ENCODE data around the gene TEAD1. TPM values are rescaled to one million over a fixed set of nuclear protein-coding genes. Genes with fewer than 3 reads are reported as not detected.

Gene TEAD1
- total and polyA plus RNA-seq, 10 of the 15 experiments (the other 5 are each of a cell fraction or from before 2014, with no cell fraction given): 0.01 to 0.59 (median 0.04) TPM; not detected in 6

- SMC1A ChIA-PET (ENCODE audit: uncharacterized antibody, unreplicated experiment): no interaction called here
- no peaks in the 10 kb centered on the region for H3K36me3 ChIP-seq (ENCODE audit: control insufficient read depth in 2 of 2, insufficient read depth in 2 of 2, low read length in 1 of 2)
- TF ChIP-seq STAT1 (conservative IDR thresholded peaks at IDR 0.05) (no peak), CEBPZ (IDR thresholded peaks at IDR 0.05; ENCODE audit: low read depth, low read length) (no peak), SREBF2 (IDR thresholded peaks at IDR 0.05; ENCODE audit: low read length) (no peak), WRNIP1 (IDR thresholded peaks at IDR 0.05; ENCODE audit: borderline replicate concordance, low read depth, low read length) (no peak), CREB1 (IDR thresholded peaks at IDR 0.05; ENCODE audit: low read depth) (no peak), ZNF384 (IDR thresholded peaks at IDR 0.05; ENCODE audit: borderline replicate concordance, low read depth, low read length) (no peak)
- POLR2A ChIA-PET: interaction anchor here (0.5 kb wide), 1 partner anchor 1805 kb away, joined by 3 read pairs; no protein-coding TSS in a partner anchor
- CTCF ChIA-PET: no interaction called here
- no peak for FAIRE-seq
- intact Hi-C loops (cut with micrococcal nuclease; ENCODE audit: unreplicated experiment): no loop called here
- no peaks in the 10 kb centered on the region for H3K79me2 ChIP-seq (ENCODE audit: control insufficient read depth, insufficient read depth, low read length)
- H3K4me2 ChIP-seq (ENCODE audit: control insufficient read depth, insufficient read depth): no peak overlapping the region
- no peak overlapping the region for H3K27ac ChIP-seq (ENCODE audit: control insufficient read depth, insufficient read depth)
- BruUV-seq (replicated peaks): no TSS peak
- no peak overlapping the region for H3K4me3 ChIP-seq
- H3K27me3 ChIP-seq (replicated peaks in 1 of 2; ENCODE audit: control insufficient read depth in 2 of 2, insufficient read depth in 2 of 2, low read length in 1 of 2): no peaks in the 10 kb centered on the region
- no peak for ATAC-seq
- no peak overlapping the region for H2AFZ ChIP-seq (ENCODE audit: control insufficient read depth, low read depth, low read length)
- no peaks in the 10 kb centered on the region for H4K20me1 ChIP-seq (ENCODE audit: control insufficient read depth, insufficient read depth)
- DNase-seq (ENCODE audit: low read depth, low spot score): no peak
- H3K4me1 ChIP-seq (ENCODE audit: control insufficient read depth, insufficient read depth, low read length): no peaks in the 10 kb centered on the region
- in situ Hi-C loops (cut with MboI): no loop called here
- WGBS (ENCODE audit: insufficient coverage, insufficient replicate concordance, low lambda C conversion rate, missing lambda C conversion rate): 10% methylated on average over 3 of the region's 3 CpGs
- H3K9ac ChIP-seq (ENCODE audit: control insufficient read depth, insufficient read depth, low read length): no peak overlapping the region
- RAD21 ChIA-PET (ENCODE audit: unreplicated experiment): interaction anchor here (1.3 kb wide), 1 partner anchor 257 kb away, joined by 3 read pairs; no protein-coding TSS in a partner anchor
- no peaks in the 10 kb centered on the region for H3K9me3 ChIP-seq (replicated peaks; ENCODE audit: control insufficient read depth, insufficient read depth, low read length)
These were observed 185.8 kb downstream of the TEAD1 start for GRCh38 chr11:12859872-12860657.
